SU-DHL-6 (cell line): ENCODE results near the gene HS6ST3.

Experiments
- CTCF ChIP-seq: fragments of 200-600 bp; sonication (generic); IDR thresholded peaks from one replicate; pipeline ENCODE4 v1.5.1; 2017; ENCODE audit warnings: antibody characterized with exemption, mild to moderate bottlenecking, low read length, moderate library complexity; ENCODE audit not compliant: insufficient read depth, poor library complexity, severe bottlenecking
- EZH2phosphoT487 ChIP-seq: fragments of 200-600 bp; sonication (generic), shearing (Covaris generic); conservative IDR thresholded peaks from 2 replicates; pipeline ENCODE4 v1.6.1; 2018; ENCODE audit warnings: mild to moderate bottlenecking, antibody characterized with exemption, low read length, moderate library complexity, mixed read lengths

- TF ChIP-seq CTCF (no peak), EZH2phosphoT487 (no peak)
Observed at GRCh38 chr13:96797136-96797535, 707.2 kb downstream of the HS6ST3 start.
